Adrenal gland (tissue), 5 donors: ENCODE measurements around the gene ITPR1.

ENCODE experiments used
- CTCF ChIP-seq, 6 experiments: fragments of 450-650 bp in 4 of 6; fragments of 200-600 bp in 2 of 6; sonication (generic) in 1 of 6; IDR thresholded peaks; 1 replicate in 5 of 6; 2 replicates in 1 of 6; pipeline versions ENCODE4 v1.5.1 to v1.8.0; 2016 to 2021; ENCODE audit warnings: antibody characterized with exemption in 6 of 6, mild to moderate bottlenecking in 2 of 6, moderate library complexity in 1 of 6
- POLR2A ChIP-seq, 2 donors: fragments of 450-650 bp; IDR thresholded peaks; one replicate each; pipeline ENCODE4 v1.6.1; 2017; ENCODE audit warnings: antibody characterized with exemption in 2 of 2, mild to moderate bottlenecking in 2 of 2, moderate library complexity in 1 of 2
- donor health status: DM: no; HTN: no; CAD: no.

- TF ChIP-seq POLR2A (IDR thresholded peaks at IDR 0.05) (no peak), CTCF (IDR thresholded peaks at IDR 0.05) (no peak)
Measured at GRCh38 chr3:4680227-4680691, 187.1 kb downstream of the ITPR1 start.
